H1 (cell line): Measurements from ENCODE around the gene ETV1. TPM values are rescaled to one million over a fixed set of nuclear protein-coding genes. Genes with fewer than 3 reads are reported as not detected.

Experiments
- CTCF ChIA-PET: fragments of 300-600 bp; sonication (Branson Sonifier 250); formaldehyde crosslinking; loops from one replicate; lab custom pipeline; 2021; ENCODE audit not compliant: partially characterized antibody; lab: Charles Lee
- POLR2A ChIA-PET: fragments of 300-600 bp; sonication (Branson Sonifier 250); formaldehyde crosslinking; loops from one replicate; lab custom pipeline; 2021; ENCODE audit warnings: inconsistent platforms; ENCODE audit not compliant: partially characterized antibody; lab: Charles Lee
- DNase-seq, 2 experiments: peaks; one replicate each; pipeline versions ENCODE4 v3.0.0 to v3.0.0-alpha.2; 2010 to 2022; ENCODE audit warnings: low spot score in 2 of 2, low read depth in 1 of 2, mixed read lengths in 1 of 2
- FAIRE-seq: peaks from 2 replicates; lab custom pipeline; 2011; peaks lifted over from hg19 to GRCh38; lab: Jason Lieb, UNC
- H2AFZ ChIP-seq: 2 replicates; pipeline ENCODE4 v1.8.1; 2012; ENCODE audit warnings: low read length, inconsistent platforms
- H2AK5ac ChIP-seq: 2 replicates; pipeline ENCODE4 v1.6.1; 2013; ENCODE audit warnings: low read depth, low read length
- H2BK120ac ChIP-seq: replicated peaks from 2 replicates; pipeline ENCODE3; 2013; ENCODE audit warnings: low read depth, low read length, inconsistent platforms
- H2BK12ac ChIP-seq: 2 replicates; pipeline ENCODE4 v1.6.1; 2013; ENCODE audit warnings: low read depth, low read length
- H2BK15ac ChIP-seq: 2 replicates; pipeline ENCODE4 v1.6.1; 2013; ENCODE audit warnings: low read length
- H2BK20ac ChIP-seq: 2 replicates; pipeline ENCODE4 v1.6.1; 2013; ENCODE audit warnings: low read length
- H2BK5ac ChIP-seq: 2 replicates; pipeline ENCODE4 v1.6.1; 2013; ENCODE audit warnings: low read depth, low read length
- H3K14ac ChIP-seq: 2 replicates; pipeline ENCODE4 v1.6.1; 2013; ENCODE audit warnings: inconsistent platforms; ENCODE audit not compliant: insufficient read length
- H3K18ac ChIP-seq: 2 replicates; pipeline ENCODE4 v1.6.1; 2013; ENCODE audit warnings: low read length; ENCODE audit errors: extremely low read depth
- H3K23ac ChIP-seq: 2 replicates; pipeline ENCODE4 v1.6.1; 2013; ENCODE audit warnings: inconsistent platforms; ENCODE audit not compliant: insufficient read length
- H3K23me2 ChIP-seq: 2 replicates; pipeline ENCODE4 v1.6.1; 2013; ENCODE audit warnings: low read depth, low read length
- H3K27ac ChIP-seq: 2 replicates; pipeline ENCODE4 v1.6.1; 2011; ENCODE audit warnings: low read depth, low read length, inconsistent platforms
- H3K27me3 ChIP-seq, 4 experiments: replicated peaks in 1 of 4; 1 replicate in 1 of 4; 2 replicates in 3 of 4; pipeline versions ENCODE4 v1.6.1 to v1.8.1; 2011 to 2013; ENCODE audit warnings: low read length in 3 of 4, mild to moderate bottlenecking in 3 of 4, inconsistent platforms in 2 of 4, mixed read lengths in 2 of 4, moderate library complexity in 1 of 4; ENCODE audit not compliant: control insufficient read depth in 3 of 4, insufficient read depth in 3 of 4; ENCODE audit errors: extremely low read depth in 1 of 4
- H3K36me3 ChIP-seq, 4 experiments: 2 replicates each; pipeline versions ENCODE4 v1.6.1 to v1.8.1; 2011 to 2013; ENCODE audit warnings: mild to moderate bottlenecking in 4 of 4, low read length in 3 of 4, moderate library complexity in 2 of 4, control low read depth in 1 of 4, inconsistent platforms in 1 of 4; ENCODE audit not compliant: insufficient read depth in 4 of 4, control insufficient read depth in 2 of 4
- H3K4ac ChIP-seq: replicated peaks from 2 replicates; pipeline ENCODE3; 2013; ENCODE audit warnings: low read length, low read depth, mixed read lengths, inconsistent platforms; ENCODE audit not compliant: insufficient read length
- H3K4me1 ChIP-seq, 4 experiments: replicated peaks in 1 of 4; 1 replicate in 1 of 4; 2 replicates in 3 of 4; pipeline versions ENCODE4 v1.6.1 to v1.8.1; 2011 to 2013; ENCODE audit warnings: low read length in 3 of 4, inconsistent platforms in 2 of 4, mixed read lengths in 1 of 4; ENCODE audit not compliant: insufficient read depth in 4 of 4, control insufficient read depth in 3 of 4
- H3K4me2 ChIP-seq, 2 experiments: 2 replicates each; pipeline versions ENCODE4 v1.6.1 to v1.8.1; 2011 to 2013; ENCODE audit warnings: low read depth in 2 of 2, low read length in 2 of 2, control low read depth in 1 of 2, inconsistent platforms in 1 of 2, mild to moderate bottlenecking in 1 of 2; ENCODE audit not compliant: insufficient read depth in 1 of 2
- H3K4me3 ChIP-seq, 4 experiments: fragments of 200-600, 300-600 bp in 1 of 4; sonication (generic), shearing (Covaris generic), sonication (Bioruptor Twin) in 1 of 4; 2 replicates each; pipeline versions ENCODE4 v1.5.1 to v1.8.1; 2011 to 2016; ENCODE audit warnings: low read length in 4 of 4, low read depth in 3 of 4, control low read depth in 2 of 4, inconsistent platforms in 2 of 4, mild to moderate bottlenecking in 2 of 4, mixed read lengths in 1 of 4, moderate library complexity in 1 of 4; ENCODE audit not compliant: insufficient read depth in 2 of 4; ENCODE audit errors: extremely low read depth in 1 of 4
- H3K56ac ChIP-seq: replicated peaks from 2 replicates; pipeline ENCODE3; 2013; ENCODE audit warnings: low read depth, mild to moderate bottlenecking, mixed read lengths, low read length, inconsistent platforms; ENCODE audit not compliant: insufficient read length
- H3K79me1 ChIP-seq: 2 replicates; pipeline ENCODE4 v1.6.1; 2013; ENCODE audit warnings: low read depth, low read length, control low read depth
- H3K79me2 ChIP-seq, 2 experiments: 2 replicates each; pipeline versions ENCODE4 v1.6.1 to v1.8.1; 2012 to 2013; ENCODE audit warnings: low read length in 2 of 2, mild to moderate bottlenecking in 2 of 2, inconsistent platforms in 1 of 2; ENCODE audit not compliant: insufficient read depth in 2 of 2, control insufficient read depth in 1 of 2
- H3K9ac ChIP-seq, 4 experiments: replicated peaks in 1 of 4; 1 replicate in 1 of 4; 2 replicates in 3 of 4; pipeline versions ENCODE4 v1.6.1 to v1.8.1; 2011 to 2013; ENCODE audit warnings: low read depth in 3 of 4, low read length in 3 of 4, control low read depth in 2 of 4, mild to moderate bottlenecking in 2 of 4, moderate library complexity in 2 of 4, inconsistent platforms in 1 of 4; ENCODE audit errors: extremely low read depth in 1 of 4
- H3K9me3 ChIP-seq, 2 experiments: 2 replicates each; pipeline versions ENCODE4 v1.6.1 to v1.8.1; 2012 to 2013; ENCODE audit warnings: mild to moderate bottlenecking in 2 of 2, moderate library complexity in 2 of 2, control low read depth in 1 of 2, inconsistent platforms in 1 of 2, low read depth in 1 of 2, low read length in 1 of 2, mixed read lengths in 1 of 2; ENCODE audit not compliant: insufficient read depth in 2 of 2
- H4K20me1 ChIP-seq, 2 experiments: replicated peaks in 1 of 2; 2 replicates each; pipeline versions ENCODE3 to v1.8.1; 2011 to 2013; ENCODE audit warnings: inconsistent platforms in 2 of 2, low read length in 2 of 2, mild to moderate bottlenecking in 1 of 2; ENCODE audit not compliant: insufficient read depth in 2 of 2, control insufficient read depth in 1 of 2
- H4K5ac ChIP-seq: 2 replicates; pipeline ENCODE4 v1.6.1; 2013; ENCODE audit warnings: low read length, low read depth, mixed read lengths, inconsistent platforms; ENCODE audit not compliant: insufficient read length
- H4K8ac ChIP-seq: 2 replicates; pipeline ENCODE4 v1.8.0; 2013; ENCODE audit warnings: mild to moderate bottlenecking, moderate library complexity, low read length, inconsistent platforms; ENCODE audit not compliant: insufficient read depth; ENCODE audit errors: extremely low read depth
- H4K91ac ChIP-seq: replicated peaks from 2 replicates; pipeline ENCODE3; 2013; ENCODE audit warnings: low read length, mixed read lengths, inconsistent platforms; ENCODE audit not compliant: insufficient read length
- ATF2 ChIP-seq: IDR thresholded peaks from 2 replicates; pipeline ENCODE4 v1.6.1; 2012; ENCODE audit warnings: low read length, inconsistent platforms
- ATF3 ChIP-seq: IDR thresholded peaks from 2 replicates; pipeline ENCODE4 v1.6.1; 2011; ENCODE audit warnings: low read depth, mild to moderate bottlenecking, low read length; ENCODE audit not compliant: insufficient read depth
- CREB1 ChIP-seq: IDR thresholded peaks from 2 replicates; pipeline ENCODE4 v1.6.1; 2012; ENCODE audit warnings: inconsistent platforms
- GABPA ChIP-seq: IDR thresholded peaks from 2 replicates; pipeline ENCODE4 v1.6.1; 2011; ENCODE audit warnings: mild to moderate bottlenecking, low read length, moderate library complexity, borderline replicate concordance; ENCODE audit not compliant: insufficient read depth
- NRF1 ChIP-seq: IDR thresholded peaks from 2 replicates; pipeline ENCODE4 v1.6.1; 2011; ENCODE audit warnings: mild to moderate bottlenecking, low read depth, low read length, improper control_type of control experiment
- RNF2 ChIP-seq: fragments of 200-900, 300-1000 bp; sonication (generic); IDR thresholded peaks from 2 replicates; pipeline ENCODE4 v1.7.1; 2016; ENCODE audit warnings: borderline replicate concordance, low read depth, mild to moderate bottlenecking, antibody characterized with exemption, low read length; ENCODE audit not compliant: poor library complexity, severe bottlenecking; ENCODE audit errors: missing control alignments
- RXRA ChIP-seq: IDR thresholded peaks from 2 replicates; pipeline ENCODE4 v1.6.1; 2011; ENCODE audit warnings: low read depth, mild to moderate bottlenecking, low read length, moderate library complexity; ENCODE audit not compliant: insufficient read depth
- TEAD4 ChIP-seq: IDR thresholded peaks from 2 replicates; pipeline ENCODE4 v1.6.1; 2012; ENCODE audit warnings: low read depth, low read length, inconsistent platforms, mixed read lengths
- USF2 ChIP-seq: IDR thresholded peaks from 2 replicates; pipeline ENCODE4 v1.6.1; 2011; ENCODE audit warnings: low read length, improper control_type of control experiment
- ZNF274 ChIP-seq: IDR thresholded peaks from 2 replicates; pipeline ENCODE4 v1.7.0; 2012; ENCODE audit warnings: low read length, borderline replicate concordance; ENCODE audit errors: extremely low read depth
- whole genome bisulfite sequencing, 2 experiments: shearing (Covaris generic) in 1 of 2; methylation state at CpG; one replicate each; pipeline versions ENCODE4 v1.1.6 to v1.1.7; 2013 to 2015; ENCODE audit warnings: low lambda C conversion rate in 2 of 2, mixed read lengths in 2 of 2, inconsistent platforms in 1 of 2, low coverage in 1 of 2, missing lambda C conversion rate in 1 of 2; ENCODE audit not compliant: insufficient replicate concordance in 2 of 2, insufficient coverage in 1 of 2, insufficient read length in 1 of 2; ENCODE audit errors: extremely low coverage in 1 of 2, missing lambda C conversion rate in 1 of 2; 5-methylcytosine and 5-hydroxymethylcytosine counted together
- polyA plus RNA-seq, 7 experiments: library from polyadenylated mRNA; depleted of rRNA in 3 of 7; stranded (reverse) in 5 of 7; unstranded in 2 of 7; fragments of >200 nt in 5 of 7; fragments of 200-250 nt in 2 of 7; gene quantifications; 1 replicate in 5 of 7; 2 replicates in 1 of 7; 4 replicates in 1 of 7; pipeline versions ENCODE4 v1.2.1 to v1.2.3, GENCODE V29; 2011 to 2013; ENCODE audit warnings: missing spikeins in 2 of 7, mixed read lengths in 2 of 7
- total RNA-seq: library from RNA; stranded (reverse); fragmentation: NEBNext Ultra II Directional; extraction: Animal tissue kit (Norgen Biotek cat#: 25700); gene quantifications from 2 replicates; pipeline ENCODE4 v1.2.1, GENCODE V29; 2021

ETV1 gene
- total and polyA plus RNA-seq, 2 of the 8 experiments (the other 6 are each of a cell fraction or from before 2014, with no cell fraction given): 58.3 to 91.2 TPM

- H2BK15ac ChIP-seq: no peak overlapping the region
- no peaks in the 10 kb centered on the region; the same call in 1 of the 2 replicates for H3K23me2 ChIP-seq
- H3K4me3 ChIP-seq: no peak overlapping the region
- H2AFZ ChIP-seq: peak overlapping the region; percentile 67; the same call in 1 of the 2 replicates
- 80% methylated on average over 4 of the region's 4 CpGs; no CpG with 5 or more reads in 1 of the 2 experiments for WGBS, 2 experiments
- DNase-seq (no peak), FAIRE-seq (peak; percentile 58)
- H3K36me3 ChIP-seq: no peaks in the 10 kb centered on the region; a peak in 1 of 8 replicates
- no peak overlapping the region for H2BK12ac ChIP-seq
- H3K79me1 ChIP-seq: no peaks in the 10 kb centered on the region
- H3K56ac ChIP-seq: no peak overlapping the region
- H2BK20ac ChIP-seq: no peak overlapping the region
- no peak overlapping the region for H4K8ac ChIP-seq
- no peak overlapping the region for H3K23ac ChIP-seq
- H3K18ac ChIP-seq: no peak overlapping the region
- H3K4me1 ChIP-seq: peaks cover 3 to 9% (median 5%) of the 10 kb centered on the region in 4 experiments; a peak in 5 of 7 replicates
- POLR2A ChIA-PET: no interaction called here
- H3K27ac ChIP-seq: no peak overlapping the region
- H4K91ac ChIP-seq: no peak overlapping the region
- H2BK120ac ChIP-seq: no peak overlapping the region
- H2AK5ac ChIP-seq: no peak overlapping the region
- H3K9ac ChIP-seq: no peak overlapping the region
- no peaks in the 10 kb centered on the region for H3K9me3 ChIP-seq
- H3K4me2 ChIP-seq: 0 out of 4 replicates have a peak overlapping the region, but pooled peaks of 1 of the 2 experiments have one; percentile 6
- H3K27me3 ChIP-seq: no peaks in the 10 kb centered on the region
- CTCF ChIA-PET: interaction anchor here (0.5 kb wide), 1 partner anchor 204 kb away, joined by 3 read pairs; no protein-coding TSS in a partner anchor
- no peaks in the 10 kb centered on the region for H3K79me2 ChIP-seq
- H3K14ac ChIP-seq: no peak overlapping the region
- H4K5ac ChIP-seq: no peak overlapping the region
- no peak overlapping the region for H2BK5ac ChIP-seq
- H4K20me1 ChIP-seq: no peaks in the 10 kb centered on the region
- no peak overlapping the region for H3K4ac ChIP-seq
- TF ChIP-seq TEAD4 (no peak), ZNF274 (no peak), RXRA (no peak), GABPA (no peak), RNF2 (no peak), NRF1 (no peak), ATF2 (no peak), USF2 (no peak), ATF3 (no peak), CREB1 (no peak)
Measured at GRCh38 chr7:13851736-13852135, 137.7 kb downstream of the ETV1 start.
